ENCODE measurements around the gene AUTS2. TPM values are rescaled to one million over a fixed set of nuclear protein-coding genes. Genes with fewer than 3 reads are reported as not detected.

Gene AUTS2
- total and polyA plus RNA-seq, 2 donors (not counting 1 experiment from before 2014, with no cell fraction given), result 0.60 to 9.1 TPM

DNA sequence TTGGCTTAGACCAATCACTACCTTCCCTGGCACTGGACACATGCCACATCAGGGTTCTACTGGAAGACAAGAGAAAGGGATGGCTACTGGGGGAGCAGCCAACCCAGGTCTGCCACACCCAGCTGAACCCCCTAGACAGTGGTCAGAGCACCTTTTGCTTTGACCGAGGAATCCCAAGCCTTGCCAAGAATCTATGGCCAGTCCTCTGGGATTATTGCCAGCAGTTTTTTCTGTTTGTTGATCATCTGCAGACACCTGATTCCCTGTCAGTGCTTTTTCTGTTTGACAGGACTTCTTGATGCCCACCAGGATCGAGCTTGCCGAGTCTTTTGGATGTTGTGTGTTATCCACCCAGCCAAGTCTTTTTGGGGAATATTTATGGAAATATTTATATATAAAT, 1057.4 kb downstream of the AUTS2 start:
- no peak for DNase-seq (ENCODE audit: low read depth in 2 of 2)
- Histone ChIP-seq H4K20me1 (ENCODE audit: control insufficient read depth, extremely low read depth, insufficient read depth, low read length) (no peaks in the 10 kb centered on the region), H2AFZ (ENCODE audit: low read length) (no peak overlapping the region), H3K27ac (ENCODE audit: insufficient read depth, low read length) (no peak overlapping the region), H3K9me3 (ENCODE audit: control insufficient read depth, insufficient read depth, low read depth, low read length) (no peaks in the 10 kb centered on the region), H3K9ac (ENCODE audit: insufficient read depth, low read length) (no peak overlapping the region), H3K27me3 (ENCODE audit: control insufficient read depth, insufficient read depth, low read length) (no peaks in the 10 kb centered on the region), H3K4me2 (ENCODE audit: extremely low read depth, insufficient read depth, low read length) (no peak overlapping the region), H3K4me3 (replicated peaks in 1 of 4; ENCODE audit: control extremely low read depth in 1 of 4, insufficient read depth in 1 of 4, low read depth in 3 of 4, low read length in 4 of 4) (no peak overlapping the region), H3K4me1 (ENCODE audit: control insufficient read depth, extremely low read depth, insufficient read depth, low read length) (no peaks in the 10 kb centered on the region), H3K36me3 (ENCODE audit: control insufficient read depth, insufficient read depth, low read length) (no peaks in the 10 kb centered on the region), H3K79me2 (ENCODE audit: control insufficient read depth, insufficient read depth, low read length) (no peaks in the 10 kb centered on the region)
- TF ChIP-seq EZH2 (IDR thresholded peaks at IDR 0.05; ENCODE audit: low read length, missing control alignments), result no peak
- TF ChIP-seq CTCF (conservative IDR thresholded peaks at IDR 0.05 in 1 of 2, IDR thresholded peaks at IDR 0.05 in 1 of 2; ENCODE audit: low read depth in 1 of 2, low read length in 2 of 2), result no peak

GRCh38 chr7:70657571-70657970, 1059.3 kb downstream of the AUTS2 start:
- no peak overlapping the region for H3K4me3 ChIP-seq (replicated peaks in 1 of 4; ENCODE audit: control extremely low read depth in 1 of 4, insufficient read depth in 1 of 4, low read depth in 3 of 4, low read length in 4 of 4)
- no peak overlapping the region for H3K9ac ChIP-seq (ENCODE audit: insufficient read depth, low read length)
- no peaks in the 10 kb centered on the region for H3K27me3 ChIP-seq (ENCODE audit: control insufficient read depth, insufficient read depth, low read length)
- no peak overlapping the region for H3K27ac ChIP-seq (ENCODE audit: insufficient read depth, low read length)
- H2AFZ ChIP-seq (ENCODE audit: low read length), result no peak overlapping the region
- DNase-seq (ENCODE audit: low read depth in 2 of 2), result no peak
- H3K4me2 ChIP-seq (ENCODE audit: extremely low read depth, insufficient read depth, low read length), result no peak overlapping the region
- no peaks in the 10 kb centered on the region for H3K79me2 ChIP-seq (ENCODE audit: control insufficient read depth, insufficient read depth, low read length)
- no peaks in the 10 kb centered on the region for H3K36me3 ChIP-seq (ENCODE audit: control insufficient read depth, insufficient read depth, low read length)
- H3K4me1 ChIP-seq (ENCODE audit: control insufficient read depth, extremely low read depth, insufficient read depth, low read length), result no peaks in the 10 kb centered on the region
- H3K9me3 ChIP-seq (ENCODE audit: control insufficient read depth, insufficient read depth, low read depth, low read length), result no peaks in the 10 kb centered on the region
- TF ChIP-seq EZH2 (IDR thresholded peaks at IDR 0.05; ENCODE audit: low read length, missing control alignments) (no peak), CTCF (conservative IDR thresholded peaks at IDR 0.05 in 1 of 2, IDR thresholded peaks at IDR 0.05 in 1 of 2; ENCODE audit: low read depth in 1 of 2, low read length in 2 of 2) (no peak)
- H4K20me1 ChIP-seq (ENCODE audit: control insufficient read depth, extremely low read depth, insufficient read depth, low read length), result no peaks in the 10 kb centered on the region

GRCh38 chr7:70657989-70658632, 1059.8 kb downstream of the AUTS2 start:
- H3K4me2 ChIP-seq (ENCODE audit: extremely low read depth, insufficient read depth, low read length), result no peak overlapping the region
- H2AFZ ChIP-seq (ENCODE audit: low read length), result no peak overlapping the region
- no peak overlapping the region for H3K4me3 ChIP-seq (replicated peaks in 1 of 4; ENCODE audit: control extremely low read depth in 1 of 4, insufficient read depth in 1 of 4, low read depth in 3 of 4, low read length in 4 of 4)
- no peaks in the 10 kb centered on the region for H4K20me1 ChIP-seq (ENCODE audit: control insufficient read depth, extremely low read depth, insufficient read depth, low read length)
- H3K27me3 ChIP-seq (ENCODE audit: control insufficient read depth, insufficient read depth, low read length), result no peaks in the 10 kb centered on the region
- H3K4me1 ChIP-seq (ENCODE audit: control insufficient read depth, extremely low read depth, insufficient read depth, low read length), result no peaks in the 10 kb centered on the region
- no peak overlapping the region for H3K9ac ChIP-seq (ENCODE audit: insufficient read depth, low read length)
- DNase-seq (ENCODE audit: low read depth in 2 of 2), result no peak
- no peaks in the 10 kb centered on the region for H3K79me2 ChIP-seq (ENCODE audit: control insufficient read depth, insufficient read depth, low read length)
- no peaks in the 10 kb centered on the region for H3K9me3 ChIP-seq (ENCODE audit: control insufficient read depth, insufficient read depth, low read depth, low read length)
- TF ChIP-seq CTCF (conservative IDR thresholded peaks at IDR 0.05 in 1 of 2, IDR thresholded peaks at IDR 0.05 in 1 of 2; ENCODE audit: low read depth in 1 of 2, low read length in 2 of 2) (no peak), EZH2 (IDR thresholded peaks at IDR 0.05; ENCODE audit: low read length, missing control alignments) (no peak)
- no peak overlapping the region for H3K27ac ChIP-seq (ENCODE audit: insufficient read depth, low read length)
- H3K36me3 ChIP-seq (ENCODE audit: control insufficient read depth, insufficient read depth, low read length), result no peaks in the 10 kb centered on the region
